Central memory CD4-positive, alpha-beta T cell (primary cell): ENCODE results near the gene SHISA5.

ENCODE experiments used
- DNase-seq: peaks from one replicate; pipeline ENCODE4 v3.0.0; 2022

The SHISA5 gene

GRCh38 chr3:48429317-48429959, 74.5 kb downstream of the SHISA5 start:
- DNase-seq = peak; percentile 64

DNA sequence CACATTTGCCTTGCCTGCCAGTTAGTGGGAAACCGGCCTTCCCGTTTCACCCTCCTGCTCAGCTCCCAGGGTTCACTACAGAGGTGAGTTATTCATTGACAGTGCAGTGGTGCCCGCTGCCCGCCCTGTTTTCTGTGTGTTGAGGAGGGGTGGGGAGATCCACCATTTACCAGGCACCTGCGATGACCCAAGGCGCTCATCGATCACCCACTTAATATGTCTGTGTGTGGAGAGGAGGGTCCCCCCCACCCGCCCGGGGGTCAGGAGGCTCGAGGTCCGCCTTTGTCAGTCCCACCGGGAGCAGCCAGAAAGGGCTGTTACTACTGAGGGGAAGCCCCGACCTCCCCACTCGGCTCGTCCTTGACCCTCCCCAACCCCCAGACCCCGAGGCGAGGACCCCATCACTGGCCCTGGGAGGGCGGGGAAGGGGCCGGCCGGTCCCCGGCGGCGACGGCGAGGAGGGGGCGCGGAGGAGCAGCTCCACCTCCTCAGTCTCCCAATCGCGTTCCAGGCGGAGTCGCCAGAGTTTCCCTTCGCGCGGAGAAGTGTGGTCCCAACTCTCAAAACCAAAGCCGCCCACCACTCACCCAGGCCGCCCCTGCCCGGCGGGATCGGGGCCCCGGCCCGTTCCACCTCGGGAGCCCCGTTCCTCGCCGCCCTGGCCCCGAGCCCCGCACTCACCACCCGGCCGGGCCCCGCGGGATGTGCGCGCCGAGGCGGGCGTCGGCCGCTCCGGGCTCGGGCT, 75.2 kb downstream of the SHISA5 start:
- no peak for DNase-seq

DNA sequence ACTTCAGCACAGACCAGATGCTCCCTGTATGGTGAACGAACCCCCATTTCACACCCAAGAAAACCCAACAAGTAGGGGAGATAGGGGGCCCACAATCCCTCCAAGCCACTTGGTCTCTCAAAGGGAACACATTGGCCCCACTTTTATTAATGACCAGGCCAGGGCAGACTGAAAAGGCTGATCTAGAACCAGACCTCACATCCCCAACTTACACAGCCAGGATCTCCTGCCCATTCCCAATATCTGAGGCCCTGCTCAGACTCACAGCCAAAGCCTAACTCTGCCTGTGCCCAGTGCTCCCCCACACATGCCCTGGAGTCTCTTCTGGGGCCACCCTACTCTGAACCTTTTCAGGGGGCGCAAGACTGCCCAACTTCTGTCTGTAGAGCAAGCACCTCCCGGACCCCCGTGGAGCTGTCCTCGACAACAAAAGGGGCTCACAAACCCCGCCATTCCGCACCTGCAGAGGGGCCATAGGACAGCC, 75.8 kb downstream of the SHISA5 start:
- no peak for DNase-seq

GRCh38 chr3:48427630-48427962, 76.4 kb downstream of the SHISA5 start:
- DNase-seq = no peak

DNA sequence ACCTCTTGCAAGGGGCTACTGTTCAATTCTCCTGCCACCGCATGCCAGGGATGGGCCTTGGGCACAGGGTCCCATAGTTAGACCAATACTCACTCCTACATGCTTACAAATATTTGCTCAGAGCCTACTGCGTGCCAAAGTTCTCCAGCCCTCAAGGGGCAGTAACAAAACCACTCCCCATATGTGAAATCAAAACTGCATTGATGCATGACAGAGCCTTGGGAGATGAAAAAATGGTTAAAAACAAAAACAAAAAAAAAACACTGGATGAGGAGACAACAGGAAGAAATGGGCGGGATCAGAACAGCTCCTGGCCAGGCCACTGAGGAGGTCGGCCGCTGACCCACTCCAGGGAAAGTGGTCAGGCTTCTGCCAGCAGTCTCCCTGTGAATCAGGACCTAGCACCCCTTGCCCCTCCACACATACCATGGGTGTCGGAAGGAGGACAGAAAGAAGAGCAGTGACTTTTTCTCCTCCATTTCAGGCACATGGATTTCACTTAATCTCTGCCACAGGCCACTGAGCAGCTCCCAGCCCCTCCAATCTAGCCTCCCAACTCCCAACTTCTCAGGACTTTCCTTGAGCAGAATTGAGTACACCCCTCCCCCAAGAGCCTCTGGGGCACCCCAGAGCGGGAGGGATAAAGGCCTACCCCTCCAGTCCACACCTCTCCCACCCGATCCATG, 76.9 kb downstream of the SHISA5 start:
- no peak for DNase-seq

DNA sequence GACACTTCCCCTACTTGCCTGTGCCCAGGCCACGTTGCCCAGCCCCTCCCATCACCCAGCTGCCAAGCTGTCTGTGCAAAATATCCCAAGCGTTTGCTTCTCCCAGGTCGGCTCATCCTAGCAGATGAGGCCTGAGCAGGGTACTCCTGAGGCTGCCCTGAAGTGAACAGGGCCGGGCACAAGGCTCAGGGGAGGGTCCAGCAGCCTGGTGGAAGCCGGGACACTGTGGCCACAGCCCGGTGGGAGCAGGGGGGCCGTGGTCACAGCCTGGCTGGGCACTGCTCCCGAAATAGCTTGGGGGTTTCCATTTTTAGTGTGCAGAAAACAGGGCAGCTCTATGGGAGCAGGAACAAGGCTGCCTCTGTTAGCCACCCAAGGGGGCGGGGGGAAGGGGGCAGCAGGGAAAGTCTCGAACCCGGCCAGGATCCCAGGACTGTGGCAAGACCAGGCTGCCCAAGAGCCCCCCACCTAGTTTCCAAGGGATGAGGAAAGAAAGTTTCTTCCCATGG, 77.5 kb downstream of the SHISA5 start:
- no peak for DNase-seq

- no peak for DNase-seq
These were observed 78.6 kb downstream of the SHISA5 start for GRCh38 chr3:48425281-48425812.

GRCh38 chr3:48423883-48424695, 79.9 kb downstream of the SHISA5 start:
- DNase-seq = no peak

DNA sequence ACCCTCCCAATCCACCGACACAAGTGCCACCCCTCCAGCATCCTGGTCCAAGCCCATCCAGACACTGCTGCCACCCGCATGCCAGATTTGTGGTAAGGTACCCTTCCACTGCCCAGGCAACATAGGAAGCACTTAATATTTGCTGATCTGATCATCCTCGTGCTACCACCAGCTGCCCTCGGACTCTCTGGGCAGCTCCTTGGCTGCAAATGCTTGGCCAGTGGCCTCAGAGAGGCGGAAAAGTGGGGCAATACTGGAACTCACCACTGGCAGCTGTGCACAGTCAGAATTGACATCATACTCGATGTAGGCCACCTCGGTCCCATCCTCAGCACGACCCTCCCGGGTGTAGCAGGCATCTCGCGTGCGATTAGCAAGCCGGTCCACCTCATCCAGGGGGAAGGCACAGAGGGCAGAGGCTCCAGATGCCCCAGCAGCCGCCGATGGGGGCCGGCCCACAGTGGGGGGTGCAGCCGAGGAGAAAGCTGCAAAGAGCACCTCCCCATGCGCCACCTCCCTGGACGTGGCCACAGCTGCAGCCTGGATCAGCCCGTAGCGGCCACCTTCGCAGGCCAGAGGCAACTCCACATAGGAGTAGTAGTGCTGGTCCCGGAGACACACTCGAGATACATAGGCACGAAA, 80.6 kb downstream of the SHISA5 start:
- no peak for DNase-seq

- DNase-seq = no peak
These were observed 81.3 kb downstream of the SHISA5 start for GRCh38 chr3:48422681-48423080.

GRCh38 chr3:48422272-48422671, 81.7 kb downstream of the SHISA5 start:
- DNase-seq = no peak

DNA sequence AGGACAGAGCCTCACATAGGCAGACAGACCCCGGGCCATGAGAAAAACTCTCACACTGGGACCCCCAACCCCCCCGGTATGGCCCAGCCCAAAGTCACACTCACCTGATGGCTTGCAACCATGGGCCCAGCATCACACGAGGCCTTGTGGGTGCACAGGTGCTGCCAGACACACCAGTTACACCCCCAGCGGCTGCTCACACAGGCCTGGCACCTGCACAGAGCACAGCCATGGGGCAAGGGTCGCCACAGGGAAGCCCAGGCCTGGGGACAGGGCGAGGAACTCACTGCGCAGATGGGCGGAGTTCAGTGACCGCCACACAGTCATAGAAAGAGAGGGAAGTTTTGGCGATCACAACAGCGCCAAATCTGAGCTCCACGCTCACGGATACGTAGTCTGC, 83.4 kb downstream of the SHISA5 start:
- no peak for DNase-seq

DNA sequence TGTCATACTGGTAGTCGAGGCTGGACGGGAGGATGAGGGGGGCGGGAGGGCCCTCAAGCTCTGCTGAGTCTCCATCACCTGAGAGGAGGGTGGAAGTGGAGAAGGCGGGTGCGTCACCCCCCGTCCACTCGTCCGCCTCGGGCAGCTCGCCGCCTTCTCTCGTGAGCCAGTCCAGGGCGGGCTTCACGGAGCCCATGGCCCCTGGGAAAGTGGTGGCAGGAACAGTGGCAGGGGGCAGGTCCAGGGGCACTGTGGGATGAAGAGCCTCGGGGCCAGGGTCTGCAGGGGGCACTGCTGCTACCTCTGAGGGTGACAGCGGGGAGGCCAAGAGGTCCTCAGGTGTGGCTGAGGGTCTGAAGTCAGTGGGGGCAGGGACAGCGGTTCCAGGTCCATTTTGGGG, 84.4 kb downstream of the SHISA5 start:
- DNase-seq = no peak

- DNase-seq = no peak
These were observed 84.8 kb downstream of the SHISA5 start for GRCh38 chr3:48419149-48419548.

- no peak for DNase-seq
These were observed 85.3 kb downstream of the SHISA5 start for GRCh38 chr3:48418651-48419050.

GRCh38 chr3:48418140-48418539, 85.8 kb downstream of the SHISA5 start:
- no peak for DNase-seq
